ENCODE results near the gene SLC24A2.
"Not testable (repeated sequence)": the region's sequence is repeated elsewhere in the genome, so short reads cannot be mapped to it uniquely, and the experiment has no call there.

The SLC24A2 gene

GRCh38 chr9:19788614-19789271 lies at the start of gene SLC24A2:
Gene SLC24A2, minus strand, starts transcription at chr9:19789037.
- in situ Hi-C loops (cut with MboI; ENCODE audit: low sequenced_read_pairs), result no loop called here

- in situ Hi-C loops (cut with MboI; ENCODE audit: low sequenced_read_pairs), result not testable (repeated sequence)
These were observed 44.5 kb upstream of the SLC24A2 start for GRCh38 chr9:19833331-19833730.

- in situ Hi-C loops (cut with MboI; ENCODE audit: low sequenced_read_pairs), result no loop called here
These were observed 42.0 kb upstream of the SLC24A2 start for GRCh38 chr9:19830796-19831195.

GRCh38 chr9:19828576-19829109 lies 39.8 kb upstream of the SLC24A2 start:
- in situ Hi-C loops (cut with MboI; ENCODE audit: low sequenced_read_pairs), result no loop called here

GRCh38 chr9:19816769-19817168 lies 27.9 kb upstream of the SLC24A2 start:
- in situ Hi-C loops (cut with MboI; ENCODE audit: low sequenced_read_pairs), result no loop called here

GRCh38 chr9:19812194-19812593 lies 23.4 kb upstream of the SLC24A2 start:
- in situ Hi-C loops (cut with MboI; ENCODE audit: low sequenced_read_pairs), result no loop called here

- in situ Hi-C loops (cut with MboI; ENCODE audit: low sequenced_read_pairs), result no loop called here
These were observed 20.8 kb upstream of the SLC24A2 start for GRCh38 chr9:19809422-19810269.

- in situ Hi-C loops (cut with MboI; ENCODE audit: low sequenced_read_pairs), result no loop called here
These were observed 18.5 kb upstream of the SLC24A2 start for GRCh38 chr9:19807182-19807892.

- in situ Hi-C loops (cut with MboI; ENCODE audit: low sequenced_read_pairs), result no loop called here
These were observed 15.6 kb upstream of the SLC24A2 start for GRCh38 chr9:19804431-19804830.

GRCh38 chr9:19800884-19801283 lies 12.0 kb upstream of the SLC24A2 start:
- in situ Hi-C loops (cut with MboI; ENCODE audit: low sequenced_read_pairs), result no loop called here

- in situ Hi-C loops (cut with MboI; ENCODE audit: low sequenced_read_pairs), result no loop called here
These were observed 10.9 kb upstream of the SLC24A2 start for GRCh38 chr9:19799784-19800183.

GRCh38 chr9:19788152-19788551 lies 685 bp downstream of the SLC24A2 start:
- in situ Hi-C loops (cut with MboI; ENCODE audit: low sequenced_read_pairs), result no loop called here

GRCh38 chr9:19787672-19788071 lies 1.2 kb downstream of the SLC24A2 start:
- in situ Hi-C loops (cut with MboI; ENCODE audit: low sequenced_read_pairs), result no loop called here

- in situ Hi-C loops (cut with MboI; ENCODE audit: low sequenced_read_pairs), result no loop called here
These were observed 3.6 kb downstream of the SLC24A2 start for GRCh38 chr9:19785230-19785629.

- in situ Hi-C loops (cut with MboI; ENCODE audit: low sequenced_read_pairs), result no loop called here
These were observed 4.7 kb downstream of the SLC24A2 start for GRCh38 chr9:19784136-19784535.

GRCh38 chr9:19783500-19783899 lies 5.3 kb downstream of the SLC24A2 start:
- in situ Hi-C loops (cut with MboI; ENCODE audit: low sequenced_read_pairs), result no loop called here

GRCh38 chr9:19782005-19782404 lies 6.8 kb downstream of the SLC24A2 start:
- in situ Hi-C loops (cut with MboI; ENCODE audit: low sequenced_read_pairs), result no loop called here

- in situ Hi-C loops (cut with MboI; ENCODE audit: low sequenced_read_pairs), result no loop called here
These were observed 7.6 kb downstream of the SLC24A2 start for GRCh38 chr9:19781240-19781639.

- in situ Hi-C loops (cut with MboI; ENCODE audit: low sequenced_read_pairs), result no loop called here
These were observed 17.4 kb downstream of the SLC24A2 start for GRCh38 chr9:19771446-19771845.

- in situ Hi-C loops (cut with MboI; ENCODE audit: low sequenced_read_pairs), result no loop called here
These were observed 17.9 kb downstream of the SLC24A2 start for GRCh38 chr9:19770973-19771372.

GRCh38 chr9:19769213-19769612 lies 19.6 kb downstream of the SLC24A2 start:
- in situ Hi-C loops (cut with MboI; ENCODE audit: low sequenced_read_pairs), result no loop called here

All from HL-60/S4 treated with retinoic acid at 250 ng/mL for 4 days and 3 days (cell line).